ENCODE results near the gene CDIP1.

CDIP1 gene

DNA sequence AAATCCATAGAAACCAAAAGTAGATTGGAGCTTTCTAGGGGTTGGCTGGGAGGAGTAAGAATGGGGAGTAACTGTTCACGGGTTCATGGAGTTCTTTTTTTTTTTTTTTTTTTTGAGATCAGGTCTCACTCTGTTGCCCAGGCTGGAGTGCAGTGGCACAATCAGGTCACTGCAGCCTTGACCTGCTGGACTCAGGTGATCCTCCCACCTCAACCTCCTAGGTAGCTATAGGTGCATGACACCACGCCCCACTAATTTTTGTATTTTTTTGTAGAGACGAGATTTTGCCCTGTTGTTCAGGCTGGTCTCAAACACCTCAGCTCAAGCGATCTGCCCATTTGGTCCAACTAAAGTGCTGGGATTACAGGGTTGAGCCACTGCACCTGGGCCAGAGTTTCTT, 65.7 kb downstream of the CDIP1 start:
- H3K4me3 ChIP-seq (ENCODE audit: low read length) = no peak overlapping the region
- no peak for DNase-seq (ENCODE audit: low read depth)
- TF ChIP-seq, protein P1, sequence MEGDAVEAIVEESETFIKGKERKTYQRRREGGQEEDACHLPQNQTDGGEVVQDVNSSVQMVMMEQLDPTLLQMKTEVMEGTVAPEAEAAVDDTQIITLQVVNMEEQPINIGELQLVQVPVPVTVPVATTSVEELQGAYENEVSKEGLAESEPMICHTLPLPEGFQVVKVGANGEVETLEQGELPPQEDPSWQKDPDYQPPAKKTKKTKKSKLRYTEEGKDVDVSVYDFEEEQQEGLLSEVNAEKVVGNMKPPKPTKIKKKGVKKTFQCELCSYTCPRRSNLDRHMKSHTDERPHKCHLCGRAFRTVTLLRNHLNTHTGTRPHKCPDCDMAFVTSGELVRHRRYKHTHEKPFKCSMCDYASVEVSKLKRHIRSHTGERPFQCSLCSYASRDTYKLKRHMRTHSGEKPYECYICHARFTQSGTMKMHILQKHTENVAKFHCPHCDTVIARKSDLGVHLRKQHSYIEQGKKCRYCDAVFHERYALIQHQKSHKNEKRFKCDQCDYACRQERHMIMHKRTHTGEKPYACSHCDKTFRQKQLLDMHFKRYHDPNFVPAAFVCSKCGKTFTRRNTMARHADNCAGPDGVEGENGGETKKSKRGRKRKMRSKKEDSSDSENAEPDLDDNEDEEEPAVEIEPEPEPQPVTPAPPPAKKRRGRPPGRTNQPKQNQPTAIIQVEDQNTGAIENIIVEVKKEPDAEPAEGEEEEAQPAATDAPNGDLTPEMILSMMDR (IDR thresholded peaks at IDR 0.05; ENCODE audit: insufficient read depth, low read depth, low read length, missing control alignments) = no peak

DNA sequence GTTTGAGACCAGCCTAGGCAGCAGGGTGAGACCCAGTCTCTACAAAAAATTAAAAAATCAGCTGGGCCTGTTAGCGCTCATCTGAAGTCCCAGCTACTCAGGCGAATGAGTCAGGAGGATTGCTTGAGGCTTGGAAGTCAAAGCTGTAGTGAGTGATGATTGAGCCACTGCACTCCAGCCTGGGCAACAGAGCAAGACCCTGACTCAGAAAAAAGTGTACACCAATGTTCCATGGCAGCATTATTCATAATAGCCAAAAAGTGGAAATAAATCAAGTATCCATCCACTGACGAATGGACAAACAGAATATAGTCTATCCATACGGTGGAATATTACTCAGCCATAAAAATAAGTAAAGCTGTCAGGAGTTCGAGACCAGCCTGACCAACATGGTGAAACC, 66.7 kb downstream of the CDIP1 start:
- no peak overlapping the region for H3K4me3 ChIP-seq (ENCODE audit: low read length)
- TF ChIP-seq, protein P1 (IDR thresholded peaks at IDR 0.05; ENCODE audit: insufficient read depth, low read depth, low read length, missing control alignments) = no peak
- peak; percentile 37 for DNase-seq (ENCODE audit: low read depth)

DNA sequence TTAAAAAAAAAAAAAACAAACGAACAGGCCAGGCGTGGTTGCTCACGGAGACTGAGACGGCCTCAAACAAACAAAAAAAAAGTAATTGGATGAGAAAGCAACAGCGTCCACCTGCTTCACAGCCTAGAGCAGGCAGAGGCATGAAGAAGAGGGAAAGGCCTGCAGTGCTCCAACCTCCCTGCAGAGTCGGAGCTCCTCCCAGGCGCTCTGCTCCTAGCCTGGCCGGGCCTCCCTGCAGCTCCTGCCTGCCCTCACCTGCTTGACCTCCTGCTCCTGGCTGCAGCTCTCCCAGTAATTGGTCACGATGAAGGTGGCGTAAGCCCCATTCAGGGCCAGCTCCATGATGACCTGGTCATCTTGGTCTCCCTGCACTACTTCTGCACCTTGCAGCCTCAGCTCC, 69.6 kb downstream of the CDIP1 start:
- DNase-seq (ENCODE audit: low read depth) = no peak
- TF ChIP-seq, protein P1 (IDR thresholded peaks at IDR 0.05; ENCODE audit: insufficient read depth, low read depth, low read length, missing control alignments) = no peak
- no peak overlapping the region for H3K4me3 ChIP-seq (ENCODE audit: low read length)

DNA sequence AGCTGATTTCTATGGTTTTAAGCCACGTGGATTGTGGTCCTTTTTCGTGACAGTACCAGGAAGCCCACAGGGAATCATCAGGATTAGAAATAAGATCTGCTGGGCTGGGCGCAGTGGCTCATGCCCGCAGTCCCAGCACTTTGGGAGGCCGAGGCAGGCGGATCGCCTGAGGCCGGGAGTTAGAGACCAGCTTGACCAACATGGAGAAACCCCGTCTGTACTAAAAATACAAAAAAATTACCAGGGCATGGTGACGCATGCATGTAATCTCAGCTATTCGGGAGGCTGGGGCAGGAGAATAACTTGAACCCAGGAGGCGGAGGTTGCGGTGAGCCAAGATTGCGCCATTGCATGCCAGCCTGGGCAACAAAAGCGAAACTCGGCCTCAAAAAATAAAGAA, 70.7 kb downstream of the CDIP1 start:
- TF ChIP-seq, protein P1 (IDR thresholded peaks at IDR 0.05; ENCODE audit: insufficient read depth, low read depth, low read length, missing control alignments) = no peak
- no peak for DNase-seq (ENCODE audit: low read depth)
- no peak overlapping the region for H3K4me3 ChIP-seq (ENCODE audit: low read length)

DNA sequence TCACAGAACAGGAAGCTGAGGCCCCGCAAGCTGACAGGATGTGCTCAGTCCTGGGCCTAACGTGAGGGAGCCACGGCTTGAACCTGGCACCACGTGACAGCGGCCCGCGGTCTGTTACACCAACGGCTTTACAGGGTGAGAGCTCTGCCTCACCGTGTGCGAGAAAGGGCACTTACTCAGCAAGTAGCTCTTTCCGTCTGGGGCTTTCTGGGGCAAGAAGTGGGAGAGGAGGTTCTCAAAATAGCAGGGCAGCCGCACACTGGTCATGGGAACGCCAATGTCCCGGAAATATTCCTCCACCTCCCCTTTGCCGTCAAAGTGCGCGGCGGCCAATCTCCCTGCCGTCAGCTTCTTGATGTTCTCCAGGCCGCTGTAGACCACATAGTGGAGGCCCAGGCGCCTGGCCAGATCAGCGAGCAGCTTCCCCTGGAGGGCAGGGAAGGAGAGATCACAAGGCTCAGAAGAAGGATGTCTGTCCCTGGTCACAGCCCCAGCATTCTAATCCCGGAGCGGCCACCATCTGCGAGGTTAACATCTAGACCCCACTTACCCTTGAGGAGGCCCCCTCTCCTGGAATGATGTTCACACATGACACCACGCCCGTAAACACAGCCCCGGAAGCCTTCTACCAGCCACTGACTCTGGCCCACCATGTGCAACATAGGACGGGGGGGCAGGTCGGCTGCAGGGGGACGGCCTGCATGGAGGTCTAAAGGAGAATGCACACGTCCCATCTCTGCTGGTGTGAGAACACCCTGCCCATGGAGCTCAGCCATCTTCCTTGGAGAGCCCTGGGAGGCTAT, 72.4 kb downstream of the CDIP1 start:
- no peak for DNase-seq (ENCODE audit: low read depth)
- TF ChIP-seq, protein P1 (IDR thresholded peaks at IDR 0.05; ENCODE audit: insufficient read depth, low read depth, low read length, missing control alignments) = no peak
- H3K4me3 ChIP-seq (ENCODE audit: low read length) = no peak overlapping the region

DNA sequence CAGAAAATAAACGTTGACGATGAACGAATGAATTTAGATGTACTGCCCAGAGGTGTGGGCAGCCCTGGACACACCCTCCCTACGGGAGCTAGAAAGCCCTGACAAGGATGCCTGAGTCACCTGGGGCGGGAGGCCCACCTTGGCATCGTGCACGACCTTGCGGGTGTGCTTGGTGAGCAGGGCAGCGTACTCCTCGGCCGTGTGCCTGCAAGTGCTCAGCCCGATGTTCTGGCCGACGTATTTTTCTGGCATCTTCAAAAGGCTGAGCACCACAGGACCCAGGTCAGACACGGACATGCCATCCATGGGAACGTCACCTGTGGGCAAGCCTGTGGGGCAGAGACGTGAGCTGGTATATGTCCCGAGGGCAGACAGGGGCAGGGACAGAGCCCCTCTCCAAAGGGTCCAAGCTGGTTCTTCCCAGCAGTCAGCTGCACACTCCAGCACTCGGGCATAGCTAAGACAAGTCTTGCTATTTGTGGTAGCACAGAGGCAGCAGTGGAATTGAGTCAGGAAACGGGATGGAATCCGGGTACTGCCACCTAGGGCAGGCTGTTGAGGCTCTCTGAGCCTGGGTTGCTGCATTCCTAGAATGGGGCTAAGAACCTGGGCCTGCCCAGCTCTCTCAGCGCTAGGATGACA, 74.9 kb downstream of the CDIP1 start:
- H3K4me3 ChIP-seq (ENCODE audit: low read length) = no peak overlapping the region
- TF ChIP-seq, protein P1 (IDR thresholded peaks at IDR 0.05; ENCODE audit: insufficient read depth, low read depth, low read length, missing control alignments) = no peak
- peak; percentile 47 for DNase-seq (ENCODE audit: low read depth)

Data from epithelial cell of esophagus (primary cell).